Neural crest cell (in vitro differentiated cells): ENCODE measurements around the gene HAVCR2. TPM values are rescaled to one million over a fixed set of nuclear protein-coding genes. Genes with fewer than 3 reads are reported as not detected.
"Not testable (repeated sequence)": the region's sequence is repeated elsewhere in the genome, so short reads cannot be mapped to it uniquely, and the experiment has no call there.

ENCODE experiments used
- DNase-seq: peaks from one replicate; pipeline ENCODE4 v3.0.0; 2021; ENCODE audit warnings: low read depth, mixed read lengths, low spot score
- H3K27ac Mint-ChIP-seq: one replicate; pipeline ENCODE4 v1.8.0; 2021; ENCODE audit warnings: mild to moderate bottlenecking, mixed read lengths; ENCODE audit not compliant: unreplicated experiment
- H3K27me3 Mint-ChIP-seq: 2 replicates; pipeline ENCODE4 v1.8.0; 2021; ENCODE audit warnings: low read depth, mild to moderate bottlenecking, mixed read lengths
- H3K36me3 Mint-ChIP-seq: 2 replicates; pipeline ENCODE4 v1.8.0; 2021; ENCODE audit warnings: low read depth, mild to moderate bottlenecking, mixed read lengths
- H3K4me1 Mint-ChIP-seq: 2 replicates; pipeline ENCODE4 v1.8.0; 2021; ENCODE audit warnings: mixed read lengths
- H3K4me3 Mint-ChIP-seq: one replicate; pipeline ENCODE4 v1.8.0; 2021; ENCODE audit warnings: mild to moderate bottlenecking, mixed read lengths
- H3K9me3 Mint-ChIP-seq: 2 replicates; pipeline ENCODE4 v1.8.0; 2021; ENCODE audit warnings: mixed read lengths
- total RNA-seq: library from RNA; stranded (reverse); gene quantifications from 2 replicates; pipeline ENCODE4 v1.2.1, GENCODE V29; 2021
- TF ChIP-seq, protein P1 (sequence below): fragments of 200-600 bp; sonication (generic); conservative IDR thresholded peaks from 2 replicates; pipeline ENCODE4 v1.5.0; 2021; ENCODE audit warnings: antibody characterized with exemption, mild to moderate bottlenecking

HAVCR2 gene
- total RNA-seq, 1 donor from 2014 or later: 0.19 TPM

- DNase-seq: no peak
- H3K4me1 Mint-ChIP-seq: peaks cover 4% of the 10 kb centered on the region
- TF ChIP-seq, protein P1, sequence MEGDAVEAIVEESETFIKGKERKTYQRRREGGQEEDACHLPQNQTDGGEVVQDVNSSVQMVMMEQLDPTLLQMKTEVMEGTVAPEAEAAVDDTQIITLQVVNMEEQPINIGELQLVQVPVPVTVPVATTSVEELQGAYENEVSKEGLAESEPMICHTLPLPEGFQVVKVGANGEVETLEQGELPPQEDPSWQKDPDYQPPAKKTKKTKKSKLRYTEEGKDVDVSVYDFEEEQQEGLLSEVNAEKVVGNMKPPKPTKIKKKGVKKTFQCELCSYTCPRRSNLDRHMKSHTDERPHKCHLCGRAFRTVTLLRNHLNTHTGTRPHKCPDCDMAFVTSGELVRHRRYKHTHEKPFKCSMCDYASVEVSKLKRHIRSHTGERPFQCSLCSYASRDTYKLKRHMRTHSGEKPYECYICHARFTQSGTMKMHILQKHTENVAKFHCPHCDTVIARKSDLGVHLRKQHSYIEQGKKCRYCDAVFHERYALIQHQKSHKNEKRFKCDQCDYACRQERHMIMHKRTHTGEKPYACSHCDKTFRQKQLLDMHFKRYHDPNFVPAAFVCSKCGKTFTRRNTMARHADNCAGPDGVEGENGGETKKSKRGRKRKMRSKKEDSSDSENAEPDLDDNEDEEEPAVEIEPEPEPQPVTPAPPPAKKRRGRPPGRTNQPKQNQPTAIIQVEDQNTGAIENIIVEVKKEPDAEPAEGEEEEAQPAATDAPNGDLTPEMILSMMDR: no peak
- H3K4me3 Mint-ChIP-seq: no peak overlapping the region
- H3K9me3 Mint-ChIP-seq: no peaks in the 10 kb centered on the region
- no peaks in the 10 kb centered on the region for H3K27me3 Mint-ChIP-seq
- H3K36me3 Mint-ChIP-seq: no peaks in the 10 kb centered on the region
- no peak overlapping the region for H3K27ac Mint-ChIP-seq
These were observed 57.1 kb downstream of the HAVCR2 start for GRCh38 chr5:157051604-157052245.

DNA sequence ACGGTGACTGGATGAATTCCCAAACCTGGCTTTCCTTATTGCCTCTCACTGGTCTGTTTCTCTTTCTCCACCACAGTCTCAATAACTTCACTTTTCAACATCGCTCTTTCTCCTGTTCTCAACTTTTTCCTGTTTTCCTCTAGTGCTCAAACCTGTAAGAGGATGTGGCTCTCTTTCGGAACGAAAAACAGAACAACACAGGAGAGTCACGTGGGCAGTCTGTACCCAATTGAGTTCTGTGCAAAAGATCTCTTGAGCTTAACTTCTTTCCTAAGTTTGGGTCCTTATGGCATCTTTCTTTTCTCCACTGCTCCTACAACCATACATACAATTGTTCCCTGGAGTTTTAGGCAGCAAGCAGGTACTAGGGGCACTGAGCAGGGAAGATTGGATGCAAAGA, 58.8 kb downstream of the HAVCR2 start:
- H3K9me3 Mint-ChIP-seq: no peaks in the 10 kb centered on the region

GRCh38 chr5:157049605-157050004, 59.2 kb downstream of the HAVCR2 start:
- no peak overlapping the region for H3K27ac Mint-ChIP-seq
- H3K27me3 Mint-ChIP-seq: no peaks in the 10 kb centered on the region
- no peaks in the 10 kb centered on the region for H3K9me3 Mint-ChIP-seq
- TF ChIP-seq, protein P1: no peak
- no peak overlapping the region for H3K4me3 Mint-ChIP-seq
- no peaks in the 10 kb centered on the region for H3K36me3 Mint-ChIP-seq
- DNase-seq: no peak
- H3K4me1 Mint-ChIP-seq: no peaks in the 10 kb centered on the region

More for the DNA sequence above, 58.8 kb downstream of the HAVCR2 start:
- Mint-ChIP-seq H3K27ac (no peak overlapping the region), H3K4me3 (no peak overlapping the region), H3K27me3 (no peaks in the 10 kb centered on the region), H3K36me3 (no peaks in the 10 kb centered on the region), H3K4me1 (no peaks in the 10 kb centered on the region)
- no peak for DNase-seq
- TF ChIP-seq, protein P1: no peak

DNA sequence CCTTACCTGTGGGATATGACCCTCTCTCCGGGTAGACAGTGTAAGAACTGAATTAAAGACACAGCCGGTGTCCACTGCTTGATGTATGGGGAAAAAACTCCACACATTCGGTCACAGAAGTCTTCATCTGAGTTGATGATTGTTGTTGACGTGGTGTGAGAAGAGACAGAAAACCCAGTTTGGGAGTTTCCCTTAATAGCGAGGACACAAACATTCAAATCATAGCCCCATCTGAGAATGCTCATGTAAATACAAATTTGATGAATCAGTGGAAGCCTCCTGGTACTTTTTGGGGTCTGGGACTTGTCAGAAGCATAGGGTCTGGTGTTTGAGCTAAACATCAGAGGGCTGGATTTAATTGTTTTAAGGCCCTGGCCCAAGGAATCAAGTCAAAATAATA, 60.9 kb downstream of the HAVCR2 start:
- TF ChIP-seq, protein P1: no peak
- Mint-ChIP-seq H3K27ac (no peak overlapping the region), H3K9me3 (no peaks in the 10 kb centered on the region), H3K27me3 (no peaks in the 10 kb centered on the region), H3K4me1 (no peaks in the 10 kb centered on the region), H3K36me3 (no peaks in the 10 kb centered on the region), H3K4me3 (no peak overlapping the region)
- no peak for DNase-seq

DNA sequence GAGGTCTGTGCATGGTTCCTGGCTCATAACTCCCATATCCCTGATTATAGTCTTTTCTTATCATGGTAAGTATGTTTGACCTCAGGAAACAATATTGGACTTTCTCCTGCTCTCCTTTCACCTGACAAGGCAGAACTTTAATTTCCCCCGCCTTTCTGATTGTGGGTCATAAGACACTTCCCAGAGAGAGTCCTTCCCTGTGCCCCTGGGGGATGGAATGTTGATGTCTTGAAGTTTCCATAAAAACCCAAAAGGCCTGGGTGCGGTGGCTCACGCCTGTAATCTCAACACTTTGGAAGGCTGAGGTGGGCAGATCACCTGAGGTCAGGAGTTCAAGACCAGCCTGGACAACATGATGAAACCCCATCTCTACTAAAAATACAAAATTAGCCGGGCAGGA, 61.8 kb downstream of the HAVCR2 start:
- H3K36me3 Mint-ChIP-seq, H3K4me1 Mint-ChIP-seq, DNase-seq, H3K27ac Mint-ChIP-seq, H3K9me3 Mint-ChIP-seq, H3K4me3 Mint-ChIP-seq, H3K27me3 Mint-ChIP-seq: not testable (repeated sequence)

GRCh38 chr5:157046041-157046440, 62.8 kb downstream of the HAVCR2 start:
- DNase-seq: no peak
- H3K4me1 Mint-ChIP-seq: no peaks in the 10 kb centered on the region
- H3K36me3 Mint-ChIP-seq: no peaks in the 10 kb centered on the region
- no peak overlapping the region for H3K4me3 Mint-ChIP-seq
- no peak overlapping the region for H3K27ac Mint-ChIP-seq
- TF ChIP-seq, protein P1: no peak
- H3K27me3 Mint-ChIP-seq: no peaks in the 10 kb centered on the region
- no peaks in the 10 kb centered on the region for H3K9me3 Mint-ChIP-seq
